ENCODE data around the gene ATP2B3.

ATP2B3 gene

DNA sequence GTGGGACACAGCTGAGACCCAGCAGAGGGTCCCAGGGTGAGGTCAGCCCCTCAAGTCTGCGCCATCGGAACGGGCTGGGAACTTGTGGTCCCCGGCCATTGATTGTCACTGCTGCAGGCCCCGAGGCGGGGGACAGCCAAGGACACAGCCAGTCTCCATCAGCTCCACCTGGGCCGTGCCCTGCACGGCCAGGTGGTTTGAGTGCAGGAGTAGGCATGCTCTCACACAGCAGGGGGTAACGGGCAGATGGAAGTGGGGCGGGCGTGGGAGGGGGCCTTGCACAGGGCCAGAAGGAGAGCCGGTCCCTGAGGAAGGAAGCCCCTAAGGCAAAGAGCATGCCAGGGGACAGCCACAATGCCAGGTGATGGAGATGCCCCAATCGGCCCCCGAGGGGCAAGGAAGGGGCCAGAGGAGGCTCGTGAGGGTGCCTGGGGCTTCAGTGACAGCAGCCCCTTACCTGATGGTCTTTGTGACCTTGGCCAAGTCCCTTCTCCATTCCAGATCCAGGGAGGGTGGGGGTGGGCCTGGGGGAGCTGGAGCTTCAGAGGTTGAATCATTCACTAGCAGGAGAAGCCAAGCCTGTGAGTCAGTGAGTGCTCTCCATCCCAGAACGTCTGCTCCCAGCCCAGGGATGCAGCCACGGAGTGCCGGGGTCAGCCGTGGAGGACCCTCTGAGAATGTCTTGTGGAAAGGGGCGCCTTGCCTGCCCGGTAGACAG lies 2.3 kb downstream of the ATP2B3 start:
- no peaks in the 10 kb centered on the region for H3K9me3 ChIP-seq (ENCODE audit: low read length)
- H3K4me3 ChIP-seq (ENCODE audit: low read length): no peak overlapping the region
- no peaks in the 10 kb centered on the region for H3K4me1 ChIP-seq (ENCODE audit: insufficient read depth, low read length)
- no peak overlapping the region for H2AFZ ChIP-seq (ENCODE audit: low read depth, low read length)
- peaks cover 70% of the 10 kb centered on the region for H3K27me3 ChIP-seq (ENCODE audit: insufficient read depth, low read length)
- no peaks in the 10 kb centered on the region for H3K36me3 ChIP-seq (ENCODE audit: insufficient read depth, low read length)

DNA sequence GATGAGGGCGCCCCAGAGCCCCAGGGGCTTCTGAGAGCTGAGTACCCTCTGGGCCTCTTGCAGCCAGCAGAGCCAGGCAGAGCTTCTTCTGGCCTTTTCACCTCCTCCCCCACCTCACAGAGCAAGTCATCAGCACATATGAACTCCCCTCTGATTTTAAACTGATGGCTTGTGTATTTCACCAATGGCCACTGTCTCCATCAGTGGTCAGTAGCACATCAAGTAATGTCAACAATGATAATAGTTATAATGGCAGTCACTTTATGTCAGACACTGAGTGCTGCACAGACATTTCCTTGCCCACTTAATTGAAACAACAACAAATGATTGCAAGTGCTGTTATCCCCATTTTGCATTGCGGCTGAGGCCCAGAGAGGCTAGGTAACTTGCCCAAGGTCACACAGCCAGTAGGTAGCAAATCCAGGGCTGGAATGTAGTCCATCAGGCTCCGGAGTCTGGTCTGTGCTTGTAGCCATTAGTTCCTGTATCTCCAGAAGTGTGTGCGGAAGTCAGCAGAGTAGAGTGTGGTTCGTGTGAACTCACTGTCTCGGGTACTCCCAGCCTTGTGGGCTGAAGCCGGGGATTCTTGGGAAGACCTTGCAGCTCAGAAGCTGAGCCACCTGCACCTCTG lies 3.0 kb downstream of the ATP2B3 start:
- H3K4me3 ChIP-seq (ENCODE audit: low read length): no peak overlapping the region
- H3K27me3 ChIP-seq (ENCODE audit: insufficient read depth, low read length): peaks cover 66% of the 10 kb centered on the region
- H3K36me3 ChIP-seq (ENCODE audit: insufficient read depth, low read length): no peaks in the 10 kb centered on the region
- no peaks in the 10 kb centered on the region for H3K9me3 ChIP-seq (ENCODE audit: low read length)
- no peak overlapping the region for H2AFZ ChIP-seq (ENCODE audit: low read depth, low read length)
- H3K4me1 ChIP-seq (ENCODE audit: insufficient read depth, low read length): no peaks in the 10 kb centered on the region

DNA sequence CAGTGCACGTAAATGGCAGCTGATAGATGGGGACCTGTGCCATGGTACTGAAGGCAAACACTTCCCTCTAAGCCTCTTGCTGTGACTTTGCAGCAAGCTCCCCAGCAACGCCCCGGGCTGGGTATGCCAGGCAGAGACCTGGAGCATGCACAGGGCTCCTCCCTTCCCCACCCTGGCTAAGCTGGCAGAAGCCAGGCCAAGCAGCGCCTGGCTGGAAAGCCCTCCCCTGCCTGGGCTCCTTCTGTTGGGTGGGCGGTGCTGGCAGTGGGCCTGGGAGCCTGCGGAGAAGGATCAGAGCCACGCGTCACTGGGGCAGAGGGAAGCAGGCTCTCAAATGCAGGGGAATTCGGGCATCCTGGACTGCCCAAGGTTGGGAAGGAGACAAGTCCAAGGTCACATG lies 3.6 kb downstream of the ATP2B3 start:
- H3K27me3 ChIP-seq (ENCODE audit: insufficient read depth, low read length): peaks cover 65% of the 10 kb centered on the region
- no peak overlapping the region for H2AFZ ChIP-seq (ENCODE audit: low read depth, low read length)
- H3K4me1 ChIP-seq (ENCODE audit: insufficient read depth, low read length): no peaks in the 10 kb centered on the region
- no peaks in the 10 kb centered on the region for H3K9me3 ChIP-seq (ENCODE audit: low read length)
- no peak overlapping the region for H3K4me3 ChIP-seq (ENCODE audit: low read length)
- H3K36me3 ChIP-seq (ENCODE audit: insufficient read depth, low read length): no peaks in the 10 kb centered on the region

DNA sequence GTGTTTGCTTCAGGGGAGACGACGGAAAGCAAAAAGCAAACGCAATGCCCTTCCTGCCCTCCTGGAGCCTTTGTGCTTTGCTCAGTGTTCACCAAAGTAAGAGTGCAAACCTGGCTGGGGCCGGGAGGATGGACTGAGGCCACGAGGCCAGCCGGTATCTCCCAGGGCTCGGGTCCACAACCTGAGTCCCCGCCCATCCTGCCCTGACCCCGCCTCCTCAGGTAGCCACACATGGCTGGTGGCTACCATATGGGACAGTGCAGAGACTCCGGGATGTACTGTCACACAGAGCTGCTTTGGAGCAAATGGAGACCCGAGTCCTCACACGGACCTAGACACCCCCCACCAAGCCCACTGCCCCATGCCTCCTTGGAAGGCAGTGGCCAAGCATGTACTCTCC lies 4.8 kb downstream of the ATP2B3 start:
- Histone ChIP-seq H3K4me1 (ENCODE audit: insufficient read depth, low read length) (no peaks in the 10 kb centered on the region), H3K36me3 (ENCODE audit: insufficient read depth, low read length) (no peaks in the 10 kb centered on the region), H3K9me3 (ENCODE audit: low read length) (no peaks in the 10 kb centered on the region), H3K27me3 (ENCODE audit: insufficient read depth, low read length) (peaks cover 59% of the 10 kb centered on the region), H3K4me3 (ENCODE audit: low read length) (no peak overlapping the region), H2AFZ (ENCODE audit: low read depth, low read length) (no peak overlapping the region)

DNA sequence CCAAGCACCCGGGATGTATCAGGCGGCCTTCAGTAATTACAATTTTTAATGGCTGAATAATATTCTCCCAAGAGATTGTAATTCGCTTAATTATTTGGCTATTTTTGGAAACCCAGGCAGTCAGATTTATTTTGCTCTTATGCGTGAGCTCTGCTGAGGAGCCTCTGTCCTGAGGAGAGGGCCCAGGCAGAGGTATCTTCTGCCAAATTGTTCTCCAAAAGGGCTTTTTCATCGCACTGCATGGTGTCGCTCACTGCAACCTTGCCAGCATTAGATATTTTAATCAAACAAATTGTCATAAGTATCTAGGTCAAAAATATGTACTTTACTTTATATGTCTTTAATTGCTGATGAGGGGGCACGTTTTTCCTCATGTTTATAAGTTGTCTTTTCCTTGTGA lies 5.8 kb downstream of the ATP2B3 start:
- Histone ChIP-seq H2AFZ (ENCODE audit: low read depth, low read length) (no peak overlapping the region), H3K27me3 (ENCODE audit: insufficient read depth, low read length) (peaks cover 61% of the 10 kb centered on the region), H3K9me3 (ENCODE audit: low read length) (no peaks in the 10 kb centered on the region)

DNA sequence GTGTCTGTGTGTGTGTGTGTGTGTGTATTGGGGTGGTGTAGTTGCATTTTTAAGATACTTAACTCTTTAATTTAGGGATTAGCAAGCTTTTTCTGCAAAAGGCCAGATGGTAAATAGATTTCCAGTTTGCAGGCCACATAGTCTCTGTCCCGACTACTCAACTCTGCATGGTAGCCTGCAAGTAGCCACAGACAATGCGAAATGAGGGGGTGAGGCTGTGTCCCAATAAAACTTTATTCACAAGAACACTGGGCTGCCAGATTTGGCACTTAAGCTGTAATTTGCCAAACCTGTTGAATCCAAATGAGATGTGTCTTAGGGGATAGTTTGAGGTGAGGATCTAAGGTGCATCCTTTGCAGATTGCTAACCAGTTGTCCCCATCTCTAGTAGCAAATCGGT lies 6.8 kb downstream of the ATP2B3 start:
- Histone ChIP-seq H3K27me3 (ENCODE audit: insufficient read depth, low read length) (peaks cover 57% of the 10 kb centered on the region), H2AFZ (ENCODE audit: low read depth, low read length) (no peak overlapping the region), H3K9me3 (ENCODE audit: low read length) (no peaks in the 10 kb centered on the region), H3K4me1 (ENCODE audit: insufficient read depth, low read length) (no peaks in the 10 kb centered on the region), H3K36me3 (ENCODE audit: insufficient read depth, low read length) (no peaks in the 10 kb centered on the region), H3K4me3 (ENCODE audit: low read length) (no peak overlapping the region)

More for the DNA sequence above, 5.8 kb downstream of the ATP2B3 start:
- Histone ChIP-seq H3K4me3 (ENCODE audit: low read length) (no peak overlapping the region), H3K36me3 (ENCODE audit: insufficient read depth, low read length) (no peaks in the 10 kb centered on the region), H3K4me1 (ENCODE audit: insufficient read depth, low read length) (no peaks in the 10 kb centered on the region)

DNA sequence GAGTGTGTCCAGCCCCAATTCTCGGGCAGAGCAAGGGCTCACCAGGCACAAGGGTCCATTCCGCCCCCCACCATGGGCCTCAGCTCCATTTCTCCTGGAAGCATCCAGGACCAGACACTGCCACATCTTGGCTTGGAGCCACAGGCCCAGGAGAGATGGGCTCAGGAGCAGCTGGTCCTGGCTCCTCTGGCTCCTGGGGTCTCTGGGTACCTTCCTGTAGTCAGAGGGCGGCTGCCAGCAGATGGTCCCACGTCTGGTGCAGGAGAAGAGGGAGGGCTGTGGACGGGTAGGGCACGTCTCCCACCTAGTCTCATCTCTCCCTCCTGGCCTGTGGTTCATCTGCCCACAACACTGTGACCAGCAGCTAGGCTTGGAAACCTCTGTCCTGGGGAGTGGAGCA lies 8.0 kb downstream of the ATP2B3 start:
- H3K27me3 ChIP-seq (ENCODE audit: insufficient read depth, low read length): peaks cover 54% of the 10 kb centered on the region
- H3K36me3 ChIP-seq (ENCODE audit: insufficient read depth, low read length): no peaks in the 10 kb centered on the region
- no peak overlapping the region for H2AFZ ChIP-seq (ENCODE audit: low read depth, low read length)
- no peaks in the 10 kb centered on the region for H3K9me3 ChIP-seq (ENCODE audit: low read length)
- peaks cover 3% of the 10 kb centered on the region for H3K4me1 ChIP-seq (ENCODE audit: insufficient read depth, low read length)
- H3K4me3 ChIP-seq (ENCODE audit: low read length): no peak overlapping the region

DNA sequence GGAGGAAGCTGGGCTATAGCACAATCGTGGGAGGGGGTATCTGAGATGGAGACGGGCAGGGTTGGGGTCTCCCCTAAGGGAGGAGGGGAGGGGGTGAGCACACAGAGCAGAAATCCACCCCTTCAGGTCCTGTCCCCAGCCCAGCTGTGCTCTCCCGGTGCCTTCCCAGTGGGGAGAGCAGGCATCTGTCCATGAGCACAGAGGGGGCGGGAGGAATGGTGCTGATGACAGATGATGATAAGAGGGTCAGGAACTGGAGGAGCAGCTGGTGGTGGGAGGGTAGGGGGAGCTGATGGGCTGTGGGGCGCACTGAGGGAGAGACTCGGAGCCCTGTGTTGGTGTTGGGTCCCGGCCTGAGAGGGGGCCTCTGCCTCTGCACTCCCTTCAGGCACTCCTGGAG lies 8.6 kb downstream of the ATP2B3 start:
- Histone ChIP-seq H3K4me3 (ENCODE audit: low read length) (no peak overlapping the region), H3K4me1 (ENCODE audit: insufficient read depth, low read length) (peaks cover 8% of the 10 kb centered on the region), H3K9me3 (ENCODE audit: low read length) (no peaks in the 10 kb centered on the region), H3K27me3 (ENCODE audit: insufficient read depth, low read length) (peaks cover 48% of the 10 kb centered on the region), H3K36me3 (ENCODE audit: insufficient read depth, low read length) (no peaks in the 10 kb centered on the region), H2AFZ (ENCODE audit: low read depth, low read length) (no peak overlapping the region)

DNA sequence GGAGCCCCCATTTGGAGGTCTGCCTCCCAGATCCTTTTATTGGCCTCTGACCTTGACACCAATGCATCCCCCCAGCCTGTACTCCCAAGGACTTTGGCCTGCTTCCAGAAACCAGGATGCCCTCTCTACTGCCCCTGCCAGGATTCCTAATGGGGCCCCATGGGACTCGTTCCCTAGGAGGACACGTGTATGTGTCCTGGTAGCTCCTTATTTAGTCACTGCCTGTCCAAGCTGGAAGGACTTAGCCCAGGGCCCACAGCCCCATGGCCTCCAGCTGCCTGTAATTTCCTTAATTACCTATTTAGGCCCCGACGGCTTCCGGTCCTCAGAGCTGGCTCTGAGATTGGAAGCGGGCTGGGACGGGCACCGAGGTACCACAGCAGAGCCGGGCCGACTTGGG lies 9.4 kb downstream of the ATP2B3 start:
- Histone ChIP-seq H3K9me3 (ENCODE audit: low read length) (no peaks in the 10 kb centered on the region), H3K36me3 (ENCODE audit: insufficient read depth, low read length) (no peaks in the 10 kb centered on the region), H3K4me3 (ENCODE audit: low read length) (no peak overlapping the region), H3K27me3 (ENCODE audit: insufficient read depth, low read length) (peaks cover 41% of the 10 kb centered on the region), H2AFZ (ENCODE audit: low read depth, low read length) (no peak overlapping the region), H3K4me1 (ENCODE audit: insufficient read depth, low read length) (peaks cover 10% of the 10 kb centered on the region)

DNA sequence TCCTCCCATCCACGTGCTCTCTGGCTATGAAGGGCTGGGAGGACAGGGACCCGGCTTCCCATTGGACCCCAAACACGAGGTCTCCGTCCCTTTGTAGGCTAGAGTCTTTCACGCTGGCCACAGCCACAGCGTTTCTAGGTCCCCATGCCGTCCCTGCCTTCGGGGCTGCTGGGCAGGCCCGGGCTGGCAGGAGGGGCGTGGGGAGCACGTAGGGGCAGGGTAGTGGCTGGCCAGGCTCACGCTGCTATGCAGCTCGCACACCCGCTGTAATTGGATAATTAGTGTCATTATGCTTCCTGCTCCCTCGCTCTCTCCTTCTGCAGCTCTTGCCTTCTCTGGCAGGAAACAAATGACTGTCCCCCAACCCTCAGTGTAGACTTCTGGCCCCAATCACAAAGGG lies 9.8 kb downstream of the ATP2B3 start:
- peaks cover 10% of the 10 kb centered on the region for H3K4me1 ChIP-seq (ENCODE audit: insufficient read depth, low read length)
- H3K36me3 ChIP-seq (ENCODE audit: insufficient read depth, low read length): no peaks in the 10 kb centered on the region
- H3K9me3 ChIP-seq (ENCODE audit: low read length): no peaks in the 10 kb centered on the region
- H3K27me3 ChIP-seq (ENCODE audit: insufficient read depth, low read length): peaks cover 37% of the 10 kb centered on the region
- H3K4me3 ChIP-seq (ENCODE audit: low read length): no peak overlapping the region
- H2AFZ ChIP-seq (ENCODE audit: low read depth, low read length): no peak overlapping the region

DNA sequence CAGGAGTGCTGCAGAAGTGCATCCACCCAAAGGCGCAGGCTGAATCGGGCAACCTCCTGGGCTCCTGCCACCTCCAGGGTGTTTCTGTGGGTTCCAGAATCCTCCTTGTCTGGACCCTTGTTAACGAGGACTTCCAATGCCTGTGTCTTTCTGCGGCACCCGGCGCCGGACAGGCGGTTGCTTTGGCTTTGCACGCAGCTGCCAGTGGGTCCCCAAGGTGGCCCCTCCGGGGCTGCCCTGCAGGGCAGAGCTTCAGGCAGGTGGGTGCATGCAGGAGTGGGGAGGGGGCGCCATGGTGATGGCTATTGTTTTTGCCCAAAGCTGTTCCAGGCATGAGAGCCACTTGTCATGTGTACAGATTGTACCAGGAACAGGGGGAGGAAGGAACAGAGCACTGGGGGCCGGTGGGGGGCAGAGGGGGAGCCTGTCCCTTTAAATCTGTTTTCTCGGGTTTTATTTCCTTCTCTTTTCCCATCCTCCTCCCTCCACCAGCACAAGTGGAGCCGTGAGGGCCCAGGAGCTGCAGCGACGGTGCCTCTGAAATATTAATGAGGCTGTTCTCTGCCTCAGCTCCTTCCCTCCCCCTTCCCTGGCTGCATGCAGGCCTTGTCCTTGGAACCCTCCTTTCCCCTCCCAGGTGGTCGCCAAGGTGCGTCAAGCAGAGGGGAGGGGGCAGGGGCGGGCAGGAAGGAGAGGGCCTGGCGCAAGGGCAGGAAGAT lies 13.1 kb downstream of the ATP2B3 start:
- no peaks in the 10 kb centered on the region for H3K9me3 ChIP-seq (ENCODE audit: low read length)
- peaks cover 10% of the 10 kb centered on the region for H3K4me1 ChIP-seq (ENCODE audit: insufficient read depth, low read length)
- H2AFZ ChIP-seq (ENCODE audit: low read depth, low read length): no peak overlapping the region
- peaks cover 31% of the 10 kb centered on the region for H3K27me3 ChIP-seq (ENCODE audit: insufficient read depth, low read length)
- no peaks in the 10 kb centered on the region for H3K36me3 ChIP-seq (ENCODE audit: insufficient read depth, low read length)
- H3K4me3 ChIP-seq (ENCODE audit: low read length): no peak overlapping the region

DNA sequence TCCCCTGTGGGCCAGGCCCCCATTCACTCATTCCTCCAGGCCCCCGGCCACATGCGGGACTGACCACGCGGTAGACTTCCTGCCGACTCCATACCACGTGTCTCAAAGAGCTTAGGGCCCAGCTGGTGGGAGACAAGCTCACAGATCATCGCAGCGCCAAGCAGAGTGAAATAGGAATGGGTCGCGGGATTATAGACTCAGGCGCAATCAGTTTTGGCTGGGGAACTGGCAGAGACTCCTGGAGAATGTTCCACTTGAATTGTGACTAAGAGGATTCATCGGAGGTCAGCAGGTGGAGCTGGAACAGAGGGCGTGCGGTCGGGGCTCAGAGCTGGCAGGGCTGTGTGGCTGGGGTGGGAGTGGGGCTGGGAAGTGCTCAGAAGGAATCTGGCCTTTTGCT lies 15.6 kb downstream of the ATP2B3 start:
- no peak overlapping the region for H3K4me3 ChIP-seq (ENCODE audit: low read length)
- H3K4me1 ChIP-seq (ENCODE audit: insufficient read depth, low read length): peaks cover 10% of the 10 kb centered on the region
- no peak overlapping the region for H2AFZ ChIP-seq (ENCODE audit: low read depth, low read length)
- H3K27me3 ChIP-seq (ENCODE audit: insufficient read depth, low read length): peaks cover 35% of the 10 kb centered on the region
- no peaks in the 10 kb centered on the region for H3K36me3 ChIP-seq (ENCODE audit: insufficient read depth, low read length)
- H3K9me3 ChIP-seq (ENCODE audit: low read length): no peaks in the 10 kb centered on the region

DNA sequence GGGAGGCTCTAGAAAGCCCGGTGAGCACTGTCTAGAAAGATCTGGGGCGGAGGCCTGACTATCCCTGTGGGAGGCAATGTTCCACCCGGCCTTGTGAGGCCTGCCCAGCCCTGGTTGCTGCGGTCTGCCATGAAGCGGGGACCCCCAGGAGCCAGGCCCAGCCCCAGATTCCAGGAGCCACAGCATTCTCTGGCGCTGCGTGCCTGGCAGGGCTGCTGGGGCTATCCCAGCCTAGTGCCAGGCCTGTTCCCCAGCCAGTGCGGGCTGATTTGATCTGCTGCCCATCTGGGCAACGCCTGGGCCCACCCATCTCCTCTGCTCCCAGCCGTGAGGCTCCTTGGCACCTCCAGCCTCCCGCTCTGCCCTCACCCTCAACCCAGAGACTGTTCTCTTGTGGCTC lies 19.6 kb downstream of the ATP2B3 start:
- H3K4me1 ChIP-seq (ENCODE audit: insufficient read depth, low read length): no peaks in the 10 kb centered on the region
- no peak overlapping the region for H3K4me3 ChIP-seq (ENCODE audit: low read length)
- H3K9me3 ChIP-seq (ENCODE audit: low read length): no peaks in the 10 kb centered on the region
- no peaks in the 10 kb centered on the region for H3K36me3 ChIP-seq (ENCODE audit: insufficient read depth, low read length)
- H2AFZ ChIP-seq (ENCODE audit: low read depth, low read length): no peak overlapping the region
- H3K27me3 ChIP-seq (ENCODE audit: insufficient read depth, low read length): peaks cover 36% of the 10 kb centered on the region
